Measurements from ENCODE around the gene FGFR2.

The FGFR2 gene

GRCh38 chr10:121516093-121516865 is 82.0 kb downstream of the FGFR2 start:
- DNase-seq (ENCODE audit: low read depth, low spot score) = no peak
- in situ Hi-C loops (cut with HindIII; ENCODE audit: low sequenced_read_pairs) = no loop called here
- TF ChIP-seq CTCF (IDR thresholded peaks at IDR 0.05; ENCODE audit: low read depth, low read length) = no peak
- H3K4me3 ChIP-seq (ENCODE audit: low read depth, low read length) = no peak overlapping the region

- in situ Hi-C loops (cut with HindIII; ENCODE audit: low sequenced_read_pairs) = no loop called here
- no peak for DNase-seq (ENCODE audit: low read depth, low spot score)
- no peak for TF ChIP-seq CTCF (IDR thresholded peaks at IDR 0.05; ENCODE audit: low read depth, low read length)
- no peak overlapping the region for H3K4me3 ChIP-seq (ENCODE audit: low read depth, low read length)
Measured at GRCh38 chr10:121514141-121514865, 83.9 kb downstream of the FGFR2 start.

DNA sequence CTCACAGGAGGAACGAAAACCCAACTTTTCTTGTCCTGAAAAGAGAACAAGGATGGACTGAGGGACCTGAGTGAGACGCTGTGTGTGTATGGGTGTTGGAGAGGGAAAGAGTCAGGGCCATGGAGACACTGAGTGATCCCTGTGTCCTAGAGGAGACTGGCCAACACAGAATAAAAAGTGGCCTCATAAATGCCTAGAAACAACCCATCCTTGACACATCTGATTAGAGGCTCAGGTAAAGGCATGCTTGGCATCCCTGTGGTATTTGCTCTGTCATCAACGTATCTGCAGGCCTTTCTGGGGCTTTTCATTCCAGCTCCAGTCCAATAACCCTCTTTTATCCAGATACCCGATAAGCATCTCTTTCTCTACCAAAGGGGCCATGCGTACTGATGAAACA is 86.3 kb downstream of the FGFR2 start:
- no peak for DNase-seq (ENCODE audit: low read depth, low spot score)
- H3K4me3 ChIP-seq (ENCODE audit: low read depth, low read length) = no peak overlapping the region
- TF ChIP-seq CTCF (IDR thresholded peaks at IDR 0.05; ENCODE audit: low read depth, low read length) = no peak
- in situ Hi-C loops (cut with HindIII; ENCODE audit: low sequenced_read_pairs) = no loop called here

DNA sequence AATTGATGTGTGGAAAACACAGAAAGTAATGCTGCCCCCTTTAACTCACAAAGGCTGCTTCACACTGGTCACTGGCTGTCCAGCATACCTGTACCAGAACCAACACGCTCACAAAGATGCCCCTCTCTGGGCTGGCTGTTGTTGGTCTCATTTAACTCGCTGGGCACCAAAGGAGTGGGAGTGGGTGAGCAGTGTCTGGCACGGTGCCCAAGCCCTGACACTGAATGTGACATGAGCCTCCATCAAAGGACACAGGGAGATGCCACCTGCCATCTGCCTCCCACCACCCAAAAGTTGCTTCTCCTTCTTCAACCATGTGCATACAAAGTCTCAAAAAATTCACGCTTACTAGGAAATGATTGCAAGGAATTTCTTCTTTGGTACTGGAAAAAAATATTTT is 86.8 kb downstream of the FGFR2 start:
- no peak for DNase-seq (ENCODE audit: low read depth, low spot score)
- in situ Hi-C loops (cut with HindIII; ENCODE audit: low sequenced_read_pairs) = no loop called here
- H3K4me3 ChIP-seq (ENCODE audit: low read depth, low read length) = no peak overlapping the region
- no peak for TF ChIP-seq CTCF (IDR thresholded peaks at IDR 0.05; ENCODE audit: low read depth, low read length)

GRCh38 chr10:121510201-121510771 is 88.0 kb downstream of the FGFR2 start:
- in situ Hi-C loops (cut with HindIII; ENCODE audit: low sequenced_read_pairs) = no loop called here
- no peak for TF ChIP-seq CTCF (IDR thresholded peaks at IDR 0.05; ENCODE audit: low read depth, low read length)

GRCh38 chr10:121509796-121510195 is 88.4 kb downstream of the FGFR2 start:
- no peak for TF ChIP-seq CTCF (IDR thresholded peaks at IDR 0.05; ENCODE audit: low read depth, low read length)
- no peak overlapping the region for H3K4me3 ChIP-seq (ENCODE audit: low read depth, low read length)
- in situ Hi-C loops (cut with HindIII; ENCODE audit: low sequenced_read_pairs) = no loop called here
- no peak for DNase-seq (ENCODE audit: low read depth, low spot score)

More at GRCh38 chr10:121510201-121510771, 88.0 kb downstream of the FGFR2 start:
- no peak for DNase-seq (ENCODE audit: low read depth, low spot score)
- no peak overlapping the region for H3K4me3 ChIP-seq (ENCODE audit: low read depth, low read length)
